Activated CD4-positive, alpha-beta T cell treated with anti-CD3 and anti-CD28 coated beads, Interleukin-10, Interleukin-2, amounts not matched to agents 100 ng/mL and 50 ng/mL, durations not matched to agents 16 hours and 8 hours (primary cell): ENCODE data around the gene IL17RA.

Experiments used
- DNase-seq: peaks from one replicate; pipeline ENCODE4 v3.0.0-alpha.2; 2020

The IL17RA gene

DNA sequence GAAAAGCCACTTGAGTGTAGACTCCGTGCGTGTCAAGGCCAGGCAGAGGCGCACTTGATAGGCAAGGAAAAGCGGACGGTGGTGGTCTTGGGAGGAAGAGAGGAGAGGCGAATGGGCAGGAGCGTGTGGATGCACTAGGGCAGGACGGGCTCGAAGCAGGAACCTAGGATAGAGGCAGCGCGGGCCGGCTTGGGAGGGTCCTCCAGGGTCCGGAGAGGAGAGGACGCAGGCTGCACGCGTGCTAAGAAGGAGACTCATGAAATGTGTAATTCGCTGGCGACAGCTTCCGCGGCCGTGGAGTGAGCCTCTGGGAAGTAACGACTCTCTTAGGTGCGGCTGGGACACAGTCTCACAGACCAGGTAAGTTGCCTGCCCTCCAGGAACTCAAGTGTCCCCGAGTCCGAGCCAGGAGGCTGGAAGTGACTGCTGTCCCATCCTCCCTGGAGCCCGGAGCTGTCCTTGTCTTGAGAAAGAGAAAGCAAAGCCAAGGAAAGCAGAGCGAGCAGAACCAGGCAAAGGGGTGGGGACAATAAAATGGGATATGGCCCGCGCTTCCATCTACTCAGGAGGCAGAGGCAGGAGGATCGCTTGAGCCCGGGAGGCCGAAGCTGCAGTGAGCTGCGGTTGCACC lies 874 bp upstream of the IL17RA start:
- DNase-seq = no peak

DNA sequence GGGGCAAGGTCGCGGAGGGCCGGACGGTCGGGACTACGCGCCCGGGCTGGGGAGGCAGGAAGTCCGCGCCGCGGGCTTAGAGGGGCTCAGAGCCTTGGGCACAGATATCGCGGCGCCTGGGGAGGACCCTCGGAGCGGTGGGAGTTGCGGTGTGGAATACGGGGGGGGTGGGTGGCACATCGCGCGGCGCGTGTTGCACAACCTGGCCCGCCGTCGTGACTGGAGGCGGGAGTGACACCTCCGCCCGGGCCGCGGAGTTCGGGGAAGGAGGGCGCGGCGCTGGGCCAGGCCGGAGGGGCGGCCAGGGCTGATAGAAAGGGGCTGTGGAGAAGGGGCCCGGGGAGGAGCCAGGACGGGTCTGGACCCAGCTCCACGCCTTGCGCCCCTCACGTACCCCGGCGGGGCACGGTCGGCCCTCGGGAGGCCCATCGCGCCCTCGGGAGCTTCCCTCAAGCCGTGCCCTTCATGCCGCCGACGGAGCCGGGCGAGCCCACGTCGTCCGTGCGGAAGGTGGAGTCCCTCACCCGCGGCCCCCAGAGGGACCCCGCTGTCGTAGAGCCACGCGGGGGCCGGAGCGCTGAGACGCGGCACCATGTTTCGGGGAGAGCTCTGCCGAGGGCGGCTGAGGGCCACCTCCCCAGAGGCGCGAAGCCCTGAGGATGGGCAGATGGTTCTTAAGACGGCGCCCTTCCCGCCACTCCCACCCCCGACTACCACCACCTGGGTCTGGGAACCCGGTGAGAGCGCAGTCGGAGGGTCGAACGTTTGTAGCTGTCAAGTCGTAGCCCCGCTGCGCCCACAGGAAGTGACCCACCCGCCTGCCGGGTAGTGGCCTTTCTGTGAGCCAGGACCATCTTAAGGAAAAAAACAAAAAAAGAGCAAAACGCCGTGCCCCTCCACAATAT lies 729 bp downstream of the IL17RA start:
- DNase-seq = peak; percentile 19

DNA sequence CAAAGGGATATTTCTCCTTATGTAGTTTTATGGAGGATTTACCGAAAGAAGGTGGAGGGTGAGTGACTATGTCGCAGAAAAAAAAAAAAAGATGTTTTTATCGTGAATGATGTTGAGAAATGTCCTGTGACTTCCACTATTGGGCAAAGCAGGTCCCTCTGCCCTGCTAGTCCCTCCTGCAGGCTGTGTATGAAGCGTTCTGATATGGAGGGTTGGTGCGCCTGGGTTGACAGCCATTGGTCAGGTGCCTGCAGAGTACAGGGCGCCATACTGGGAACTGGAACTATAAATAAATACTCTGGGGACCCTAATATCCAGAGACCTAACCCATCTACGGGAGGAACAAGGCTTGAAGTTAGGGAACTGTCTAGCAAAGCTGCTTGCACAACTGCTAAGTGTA lies 1.5 kb downstream of the IL17RA start:
- no peak for DNase-seq

DNA sequence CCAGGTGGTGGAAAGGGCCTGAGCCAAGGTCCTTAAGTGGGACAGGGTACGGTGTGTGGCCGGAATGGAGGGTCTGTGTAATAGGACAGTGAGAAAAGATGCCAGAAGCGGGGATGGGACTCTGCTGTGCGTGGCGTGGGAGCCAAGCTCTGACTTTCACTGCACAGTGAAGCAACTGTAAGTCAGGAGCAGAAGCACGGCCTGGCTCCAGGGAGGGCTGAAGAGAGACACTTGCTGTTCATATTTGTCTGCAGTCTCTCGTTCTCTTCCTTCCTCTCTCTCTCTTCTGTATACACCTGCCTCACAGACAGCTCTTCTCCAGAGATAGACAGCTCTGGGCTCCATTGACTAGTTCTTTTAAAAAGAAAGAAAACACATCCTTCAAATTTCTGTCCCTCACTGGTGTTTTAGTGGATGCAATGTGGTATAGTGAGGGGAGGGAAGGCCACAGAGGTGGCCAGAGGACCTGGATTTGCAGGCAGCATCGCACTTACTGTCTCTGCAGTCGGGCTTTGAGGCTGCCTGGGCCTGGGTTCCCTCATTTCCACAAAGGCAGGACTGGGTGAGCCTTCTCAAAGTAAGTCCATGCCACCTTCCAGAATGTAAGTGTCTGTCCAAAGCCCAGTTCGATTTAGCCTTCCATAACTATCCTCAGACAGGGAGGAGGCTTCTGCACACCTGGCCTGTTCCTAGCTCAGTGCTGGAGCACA lies 2.1 kb downstream of the IL17RA start:
- no peak for DNase-seq

GRCh38 chr22:17087498-17088131 lies 2.8 kb downstream of the IL17RA start:
- peak; percentile 83 for DNase-seq

DNA sequence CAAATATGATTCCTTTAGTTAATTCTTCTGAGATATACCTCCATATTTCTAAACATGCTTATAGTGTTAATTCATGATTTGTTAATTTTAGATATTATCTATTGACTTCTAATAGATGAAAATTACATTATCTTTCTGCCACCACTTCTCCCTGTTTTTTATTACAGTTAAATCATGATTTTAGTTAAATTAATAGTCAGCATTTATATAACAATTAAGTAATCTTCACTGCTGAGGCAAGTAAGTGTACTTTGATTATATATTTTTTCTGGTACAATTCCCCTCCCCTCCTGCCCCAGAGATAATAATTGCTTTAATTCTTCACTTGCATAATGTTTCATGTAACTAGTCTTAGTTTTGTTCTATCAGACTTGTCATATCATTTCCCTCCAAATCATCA lies 5.8 kb downstream of the IL17RA start:
- DNase-seq = no peak

DNA sequence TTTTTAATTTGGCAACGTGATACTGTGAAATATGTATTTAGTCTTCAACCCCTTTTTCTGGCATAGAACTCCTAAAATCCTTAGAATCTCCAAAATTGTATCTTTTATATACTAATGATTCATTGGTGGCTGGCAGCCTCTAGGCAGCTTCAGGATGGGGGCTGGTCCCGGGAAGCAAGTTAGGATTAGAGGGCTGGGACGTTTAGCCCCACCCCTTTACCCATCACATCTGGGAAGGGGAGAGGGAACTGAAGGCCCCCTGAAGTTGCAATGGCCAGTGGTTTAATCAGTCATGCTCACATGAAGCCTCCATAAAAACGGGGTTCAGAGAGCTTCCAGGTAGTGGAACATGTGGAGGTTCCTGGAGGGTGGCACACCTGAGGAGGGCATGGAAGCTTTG lies 7.1 kb downstream of the IL17RA start:
- no peak for DNase-seq

- no peak for DNase-seq
Measured at GRCh38 chr22:17093081-17093480, 8.3 kb downstream of the IL17RA start.

DNA sequence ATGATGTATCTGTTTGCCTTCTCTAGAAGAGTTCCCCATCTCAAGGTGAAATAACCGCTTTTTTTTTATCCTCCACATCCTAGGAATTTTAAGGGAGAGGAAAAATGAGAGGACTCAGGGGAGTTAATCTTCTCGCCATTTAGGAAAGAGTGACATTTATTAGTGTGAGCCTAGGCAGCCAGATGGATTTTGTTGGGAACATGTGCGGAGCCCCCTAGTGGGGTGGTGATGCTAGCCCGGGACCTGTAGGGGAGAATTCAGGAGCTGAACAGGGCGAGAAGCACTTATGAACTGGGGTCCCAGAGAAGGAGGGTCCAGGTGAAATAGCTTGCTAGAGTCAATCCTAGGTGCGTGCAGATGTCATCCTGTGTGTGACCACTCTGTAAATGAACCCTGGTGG lies 10.7 kb downstream of the IL17RA start:
- no peak for DNase-seq

GRCh38 chr22:17096071-17096470 lies 11.3 kb downstream of the IL17RA start:
- DNase-seq = no peak

- no peak for DNase-seq
Measured at GRCh38 chr22:17097062-17097461, 12.3 kb downstream of the IL17RA start.

DNA sequence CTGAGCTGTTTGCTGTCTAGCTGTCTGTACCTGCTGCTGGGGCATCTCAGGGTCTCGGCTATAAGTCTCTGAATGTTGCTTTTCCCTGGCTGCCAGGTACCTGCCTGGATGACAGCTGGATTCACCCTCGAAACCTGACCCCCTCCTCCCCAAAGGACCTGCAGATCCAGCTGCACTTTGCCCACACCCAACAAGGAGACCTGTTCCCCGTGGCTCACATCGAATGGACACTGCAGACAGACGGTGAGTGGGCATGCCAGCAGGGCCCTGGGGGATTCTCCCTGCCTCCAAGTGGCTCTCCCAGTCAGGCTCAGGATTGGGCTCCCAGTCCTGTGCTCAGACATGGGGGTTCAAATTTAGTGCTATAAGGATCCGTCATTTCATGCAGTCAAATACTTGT lies 12.9 kb downstream of the IL17RA start:
- no peak for DNase-seq

GRCh38 chr22:17098379-17098819 lies 13.6 kb downstream of the IL17RA start:
- DNase-seq = peak; percentile 77

GRCh38 chr22:17100621-17101020 lies 15.8 kb downstream of the IL17RA start:
- no peak for DNase-seq

- DNase-seq = no peak
Measured at GRCh38 chr22:17101475-17102296, 16.9 kb downstream of the IL17RA start.

GRCh38 chr22:17102297-17102667 lies 17.5 kb downstream of the IL17RA start:
- DNase-seq = no peak

GRCh38 chr22:17103351-17103750 lies 18.6 kb downstream of the IL17RA start:
- DNase-seq = no peak

- DNase-seq = no peak
Measured at GRCh38 chr22:17104336-17104935, 19.6 kb downstream of the IL17RA start.

GRCh38 chr22:17105143-17106129 lies 20.6 kb downstream of the IL17RA start:
- no peak for DNase-seq

DNA sequence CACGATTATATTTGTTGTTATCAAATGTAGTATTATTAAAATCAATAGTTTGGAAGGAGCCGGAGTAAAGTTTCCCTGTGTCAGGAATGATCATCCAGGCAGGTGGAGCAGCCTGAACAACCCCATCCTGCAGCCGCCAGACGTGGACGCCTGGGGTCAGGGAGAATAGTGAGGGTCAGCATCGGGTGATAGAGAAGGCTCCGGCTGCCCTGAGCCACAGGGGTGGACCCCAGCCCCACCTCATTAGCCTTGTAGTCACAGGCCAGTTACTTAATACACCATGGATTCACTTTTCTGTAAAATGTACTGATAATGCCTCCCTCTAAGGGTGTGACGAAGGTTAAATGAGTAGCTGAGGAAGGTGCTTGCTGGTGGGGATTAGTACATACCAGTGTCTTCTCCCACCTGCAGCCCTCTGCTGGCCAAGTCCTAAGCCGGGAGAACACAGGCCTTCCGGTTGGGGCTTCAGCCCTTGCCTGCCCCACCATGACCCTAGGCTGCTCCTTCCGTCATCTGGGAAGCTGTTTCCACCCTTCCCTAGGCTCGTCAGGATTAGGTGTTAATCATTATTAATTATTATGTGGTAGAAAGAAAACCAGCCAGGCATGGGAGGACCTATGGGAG lies 21.5 kb downstream of the IL17RA start:
- no peak for DNase-seq
